ENCODE measurements around the gene CLDN22. TPM values are rescaled to one million over a fixed set of nuclear protein-coding genes. Genes with fewer than 3 reads are reported as not detected.

CLDN22 gene
- total and polyA plus RNA-seq, 2 donors = 0.09 TPM; not detected in 1

- no peak overlapping the region for H3K4me3 ChIP-seq (ENCODE audit: low read length in 2 of 2)
- H3K36me3 ChIP-seq (ENCODE audit: control insufficient read depth in 2 of 2, insufficient read depth in 2 of 2, low read length in 1 of 2) = no peaks in the 10 kb centered on the region
- DNase-seq (ENCODE audit: low read depth in 6 of 9, low spot score in 9 of 9) = no peak
- no peak overlapping the region for H3K27ac ChIP-seq (ENCODE audit: low read depth in 1 of 2, low read length in 1 of 2)
- H3K9me3 ChIP-seq (ENCODE audit: control insufficient read depth in 2 of 2, insufficient read depth in 1 of 2, low read length in 1 of 2) = no peaks in the 10 kb centered on the region
- no peaks in the 10 kb centered on the region for H3K4me1 ChIP-seq (ENCODE audit: control insufficient read depth in 2 of 2, insufficient read depth in 2 of 2, low read length in 2 of 2)
- WGBS = 38% methylated on average over 2 of the region's 2 CpGs
- no peaks in the 10 kb centered on the region for H3K27me3 ChIP-seq (ENCODE audit: control insufficient read depth in 2 of 2, insufficient read depth in 1 of 2, low read length in 1 of 2)
These were observed 20.6 kb downstream of the CLDN22 start for GRCh38 chr4:183299464-183299863.

GRCh38 chr4:183297675-183298074 lies 22.4 kb downstream of the CLDN22 start:
- H3K27me3 ChIP-seq (ENCODE audit: control insufficient read depth in 2 of 2, insufficient read depth in 1 of 2, low read length in 1 of 2) = no peaks in the 10 kb centered on the region
- no peak overlapping the region for H3K4me3 ChIP-seq (ENCODE audit: low read length in 2 of 2)
- H3K36me3 ChIP-seq (ENCODE audit: control insufficient read depth in 2 of 2, insufficient read depth in 2 of 2, low read length in 1 of 2) = no peaks in the 10 kb centered on the region
- 98% methylated on average over 3 of the region's 3 CpGs for WGBS
- H3K9me3 ChIP-seq (ENCODE audit: control insufficient read depth in 2 of 2, insufficient read depth in 1 of 2, low read length in 1 of 2) = no peaks in the 10 kb centered on the region
- no peaks in the 10 kb centered on the region for H3K4me1 ChIP-seq (ENCODE audit: control insufficient read depth in 2 of 2, insufficient read depth in 2 of 2, low read length in 2 of 2)
- no peak overlapping the region for H3K27ac ChIP-seq (ENCODE audit: low read depth in 1 of 2, low read length in 1 of 2)
- no peak for DNase-seq (ENCODE audit: low read depth in 6 of 9, low spot score in 9 of 9)

GRCh38 chr4:183295711-183296110 lies 24.4 kb downstream of the CLDN22 start:
- H3K36me3 ChIP-seq (ENCODE audit: control insufficient read depth in 2 of 2, insufficient read depth in 2 of 2, low read length in 1 of 2) = no peaks in the 10 kb centered on the region
- no peaks in the 10 kb centered on the region for H3K4me1 ChIP-seq (ENCODE audit: control insufficient read depth in 2 of 2, insufficient read depth in 2 of 2, low read length in 2 of 2)
- H3K27me3 ChIP-seq (ENCODE audit: control insufficient read depth in 2 of 2, insufficient read depth in 1 of 2, low read length in 1 of 2) = no peaks in the 10 kb centered on the region
- WGBS = 95% methylated on average over 10 of the region's 10 CpGs
- no peak for DNase-seq (ENCODE audit: low read depth in 6 of 9, low spot score in 9 of 9)
- H3K4me3 ChIP-seq (ENCODE audit: low read length in 2 of 2) = no peak overlapping the region
- H3K27ac ChIP-seq (ENCODE audit: low read depth in 1 of 2, low read length in 1 of 2) = no peak overlapping the region
- no peaks in the 10 kb centered on the region for H3K9me3 ChIP-seq (ENCODE audit: control insufficient read depth in 2 of 2, insufficient read depth in 1 of 2, low read length in 1 of 2)

GRCh38 chr4:183291070-183291469 lies 29.0 kb downstream of the CLDN22 start:
- WGBS = 94% methylated on average over 2 of the region's 2 CpGs
- no peaks in the 10 kb centered on the region for H3K36me3 ChIP-seq (ENCODE audit: control insufficient read depth in 2 of 2, insufficient read depth in 2 of 2, low read length in 1 of 2)
- H3K4me3 ChIP-seq (ENCODE audit: low read length in 2 of 2) = no peak overlapping the region

GRCh38 chr4:183289688-183290087 lies 30.4 kb downstream of the CLDN22 start:
- no peak for DNase-seq (ENCODE audit: low read depth in 6 of 9, low spot score in 9 of 9)
- Histone ChIP-seq H3K27me3 (ENCODE audit: control insufficient read depth in 2 of 2, insufficient read depth in 1 of 2, low read length in 1 of 2) (no peaks in the 10 kb centered on the region), H3K27ac (ENCODE audit: low read depth in 1 of 2, low read length in 1 of 2) (no peak overlapping the region), H3K36me3 (ENCODE audit: control insufficient read depth in 2 of 2, insufficient read depth in 2 of 2, low read length in 1 of 2) (no peaks in the 10 kb centered on the region), H3K9me3 (ENCODE audit: control insufficient read depth in 2 of 2, insufficient read depth in 1 of 2, low read length in 1 of 2) (no peaks in the 10 kb centered on the region), H3K4me1 (ENCODE audit: control insufficient read depth in 2 of 2, insufficient read depth in 2 of 2, low read length in 2 of 2) (no peaks in the 10 kb centered on the region), H3K4me3 (ENCODE audit: low read length in 2 of 2) (no peak overlapping the region)
- WGBS = 93% methylated on average over 5 of the region's 5 CpGs

More at GRCh38 chr4:183291070-183291469, 29.0 kb downstream of the CLDN22 start:
- H3K27ac ChIP-seq (ENCODE audit: low read depth in 1 of 2, low read length in 1 of 2) = no peak overlapping the region
- H3K9me3 ChIP-seq (ENCODE audit: control insufficient read depth in 2 of 2, insufficient read depth in 1 of 2, low read length in 1 of 2) = no peaks in the 10 kb centered on the region
- no peaks in the 10 kb centered on the region for H3K27me3 ChIP-seq (ENCODE audit: control insufficient read depth in 2 of 2, insufficient read depth in 1 of 2, low read length in 1 of 2)
- DNase-seq (ENCODE audit: low read depth in 6 of 9, low spot score in 9 of 9) = no peak
- H3K4me1 ChIP-seq (ENCODE audit: control insufficient read depth in 2 of 2, insufficient read depth in 2 of 2, low read length in 2 of 2) = no peaks in the 10 kb centered on the region

GRCh38 chr4:183288955-183289354 lies 31.1 kb downstream of the CLDN22 start:
- H3K4me1 ChIP-seq (ENCODE audit: control insufficient read depth in 2 of 2, insufficient read depth in 2 of 2, low read length in 2 of 2) = no peaks in the 10 kb centered on the region
- no peak for DNase-seq (ENCODE audit: low read depth in 6 of 9, low spot score in 9 of 9)
- 93% methylated on average over 2 of the region's 2 CpGs for WGBS

GRCh38 chr4:183287677-183288076 lies 32.4 kb downstream of the CLDN22 start:
- H3K36me3 ChIP-seq (ENCODE audit: control insufficient read depth in 2 of 2, insufficient read depth in 2 of 2, low read length in 1 of 2) = no peaks in the 10 kb centered on the region
- DNase-seq (ENCODE audit: low read depth in 6 of 9, low spot score in 9 of 9) = no peak
- 97% methylated on average over 6 of the region's 6 CpGs for WGBS
- H3K4me3 ChIP-seq (ENCODE audit: low read length in 2 of 2) = no peak overlapping the region
- H3K9me3 ChIP-seq (ENCODE audit: control insufficient read depth in 2 of 2, insufficient read depth in 1 of 2, low read length in 1 of 2) = no peaks in the 10 kb centered on the region
- H3K4me1 ChIP-seq (ENCODE audit: control insufficient read depth in 2 of 2, insufficient read depth in 2 of 2, low read length in 2 of 2) = no peaks in the 10 kb centered on the region
- H3K27ac ChIP-seq (ENCODE audit: low read depth in 1 of 2, low read length in 1 of 2) = no peak overlapping the region
- no peaks in the 10 kb centered on the region for H3K27me3 ChIP-seq (ENCODE audit: control insufficient read depth in 2 of 2, insufficient read depth in 1 of 2, low read length in 1 of 2)

More at GRCh38 chr4:183288955-183289354, 31.1 kb downstream of the CLDN22 start:
- Histone ChIP-seq H3K27ac (ENCODE audit: low read depth in 1 of 2, low read length in 1 of 2) (no peak overlapping the region), H3K27me3 (ENCODE audit: control insufficient read depth in 2 of 2, insufficient read depth in 1 of 2, low read length in 1 of 2) (no peaks in the 10 kb centered on the region), H3K9me3 (ENCODE audit: control insufficient read depth in 2 of 2, insufficient read depth in 1 of 2, low read length in 1 of 2) (no peaks in the 10 kb centered on the region), H3K36me3 (ENCODE audit: control insufficient read depth in 2 of 2, insufficient read depth in 2 of 2, low read length in 1 of 2) (no peaks in the 10 kb centered on the region), H3K4me3 (ENCODE audit: low read length in 2 of 2) (no peak overlapping the region)

- 95% methylated on average over 2 of the region's 2 CpGs for WGBS
- Histone ChIP-seq H3K4me3 (ENCODE audit: low read length in 2 of 2) (no peak overlapping the region), H3K27me3 (ENCODE audit: control insufficient read depth in 2 of 2, insufficient read depth in 1 of 2, low read length in 1 of 2) (no peaks in the 10 kb centered on the region)
These were observed 32.8 kb downstream of the CLDN22 start for GRCh38 chr4:183287309-183287659.

GRCh38 chr4:183286590-183287308 lies 33.3 kb downstream of the CLDN22 start:
- no peak overlapping the region for H3K27ac ChIP-seq (ENCODE audit: low read depth in 1 of 2, low read length in 1 of 2)
- no peak overlapping the region for H3K4me3 ChIP-seq (ENCODE audit: low read length in 2 of 2)
- H3K27me3 ChIP-seq (ENCODE audit: control insufficient read depth in 2 of 2, insufficient read depth in 1 of 2, low read length in 1 of 2) = no peaks in the 10 kb centered on the region
- no peak for DNase-seq (ENCODE audit: low read depth in 6 of 9, low spot score in 9 of 9)
- no peaks in the 10 kb centered on the region for H3K9me3 ChIP-seq (ENCODE audit: control insufficient read depth in 2 of 2, insufficient read depth in 1 of 2, low read length in 1 of 2)
- no peaks in the 10 kb centered on the region for H3K4me1 ChIP-seq (ENCODE audit: control insufficient read depth in 2 of 2, insufficient read depth in 2 of 2, low read length in 2 of 2)
- WGBS = 97% methylated on average over 11 of the region's 11 CpGs
- H3K36me3 ChIP-seq (ENCODE audit: control insufficient read depth in 2 of 2, insufficient read depth in 2 of 2, low read length in 1 of 2) = no peaks in the 10 kb centered on the region

More at GRCh38 chr4:183287309-183287659, 32.8 kb downstream of the CLDN22 start:
- no peaks in the 10 kb centered on the region for H3K36me3 ChIP-seq (ENCODE audit: control insufficient read depth in 2 of 2, insufficient read depth in 2 of 2, low read length in 1 of 2)
- no peaks in the 10 kb centered on the region for H3K4me1 ChIP-seq (ENCODE audit: control insufficient read depth in 2 of 2, insufficient read depth in 2 of 2, low read length in 2 of 2)
- H3K9me3 ChIP-seq (ENCODE audit: control insufficient read depth in 2 of 2, insufficient read depth in 1 of 2, low read length in 1 of 2) = no peaks in the 10 kb centered on the region
- DNase-seq (ENCODE audit: low read depth in 6 of 9, low spot score in 9 of 9) = no peak
- no peak overlapping the region for H3K27ac ChIP-seq (ENCODE audit: low read depth in 1 of 2, low read length in 1 of 2)

Data from thymus (tissue), 11 donors.